PFSK-1 (cell line): Measurements from ENCODE around the gene PARD3B.

Experiments used
- FOXP2 ChIP-seq: optimal IDR thresholded peaks from 2 replicates; pipeline ENCODE3; 2011; ENCODE audit warnings: borderline replicate concordance, control low read depth, inconsistent platforms; ENCODE audit not compliant: insufficient read depth; ENCODE audit errors: extremely low read length, extremely low read depth
- POLR2AphosphoS5 ChIP-seq: IDR thresholded peaks from 2 replicates; pipeline ENCODE4 v1.6.1; 2012; ENCODE audit warnings: low read depth, mild to moderate bottlenecking, control low read depth, low read length, moderate library complexity
- REST ChIP-seq, 2 experiments: IDR thresholded peaks; 2 replicates each; pipeline versions ENCODE4 v1.6.1 to v1.8.0; 2011 to 2012; ENCODE audit warnings: low read depth in 2 of 2, low read length in 2 of 2, control low read depth in 1 of 2, inconsistent platforms in 1 of 2, mild to moderate bottlenecking in 1 of 2, moderate library complexity in 1 of 2; ENCODE audit not compliant: insufficient read depth in 1 of 2
- SIN3A ChIP-seq: IDR thresholded peaks from 2 replicates; pipeline ENCODE4 v1.6.1; 2012; ENCODE audit warnings: mild to moderate bottlenecking, low read length, moderate library complexity, borderline replicate concordance; ENCODE audit not compliant: insufficient read depth
- TAF1 ChIP-seq: IDR thresholded peaks from 2 replicates; pipeline ENCODE4 v1.6.1; 2012; ENCODE audit warnings: low read length, control low read depth, borderline replicate concordance; ENCODE audit not compliant: insufficient read depth

PARD3B gene

GRCh38 chr2:204715361-204715760, 170.1 kb downstream of the PARD3B start:
- TF ChIP-seq SIN3A, result no peak
- no peak for TF ChIP-seq REST (IDR thresholded peaks at IDR 0.05; ENCODE audit: insufficient read depth in 1 of 2, low read depth in 2 of 2, low read length in 2 of 2)
- TF ChIP-seq TAF1, result no peak
- no peak for TF ChIP-seq FOXP2

GRCh38 chr2:204717591-204717990, 172.3 kb downstream of the PARD3B start:
- TF ChIP-seq REST (IDR thresholded peaks at IDR 0.05; ENCODE audit: insufficient read depth in 1 of 2, low read depth in 2 of 2, low read length in 2 of 2) (no peak), POLR2AphosphoS5 (no peak), TAF1 (no peak), SIN3A (no peak), FOXP2 (no peak)

GRCh38 chr2:204718607-204719006, 173.3 kb downstream of the PARD3B start:
- no peak for TF ChIP-seq SIN3A
- TF ChIP-seq FOXP2, result no peak
- no peak for TF ChIP-seq REST (IDR thresholded peaks at IDR 0.05; ENCODE audit: insufficient read depth in 1 of 2, low read depth in 2 of 2, low read length in 2 of 2)
- TF ChIP-seq POLR2AphosphoS5, result no peak
- TF ChIP-seq TAF1, result no peak

GRCh38 chr2:204720874-204721273, 175.6 kb downstream of the PARD3B start:
- TF ChIP-seq POLR2AphosphoS5 (no peak), REST (IDR thresholded peaks at IDR 0.05; ENCODE audit: insufficient read depth in 1 of 2, low read depth in 2 of 2, low read length in 2 of 2) (no peak), FOXP2 (no peak), SIN3A (no peak), TAF1 (no peak)

- TF ChIP-seq REST (IDR thresholded peaks at IDR 0.05; ENCODE audit: insufficient read depth in 1 of 2, low read depth in 2 of 2, low read length in 2 of 2) (no peak), POLR2AphosphoS5 (no peak), SIN3A (no peak), TAF1 (no peak), FOXP2 (no peak)
Measured at GRCh38 chr2:204722207-204722606, 176.9 kb downstream of the PARD3B start.
